GM23338 (cell line): ENCODE data around the gene ADH5. TPM values are rescaled to one million over a fixed set of nuclear protein-coding genes. Genes with fewer than 3 reads are reported as not detected.

Experiments
- ATAC-seq: fragments of 200-7000 bp; cut with Tn5 transposase; 3 replicates; pipeline ENCODE4 v1.9.1; 2020
- DNase-seq: peaks from one replicate; pipeline ENCODE4 v3.0.0-alpha.2; 2015; ENCODE audit warnings: low spot score
- H2AFZ ChIP-seq: fragments of 200-600 bp; sonication (generic); 2 replicates; pipeline ENCODE4 v1.8.0; 2016; ENCODE audit warnings: antibody characterized with exemption, mild to moderate bottlenecking, moderate library complexity
- H3F3A ChIP-seq: fragments of 200-600 bp; sonication (generic); replicated peaks from 2 replicates; pipeline ENCODE4 v1.8.0; 2017; ENCODE audit warnings: antibody characterized with exemption, mixed run types, low read depth
- H3K27ac ChIP-seq: fragments of 200-600 bp; sonication (generic); 2 replicates; pipeline ENCODE4 v1.6.1; 2016; ENCODE audit warnings: low read depth
- H3K27me3 ChIP-seq: fragments of 200-600 bp; sonication (generic); 2 replicates; pipeline ENCODE4 v1.8.0; 2016; ENCODE audit warnings: mild to moderate bottlenecking, mixed run types, moderate library complexity; ENCODE audit not compliant: insufficient read depth
- H3K36me3 ChIP-seq: fragments of 200-600 bp; sonication (generic); 2 replicates; pipeline ENCODE4 v1.8.0; 2016; ENCODE audit warnings: mild to moderate bottlenecking; ENCODE audit not compliant: insufficient read depth
- H3K4me1 ChIP-seq: fragments of 200-600 bp; sonication (generic); 2 replicates; pipeline ENCODE4 v1.8.0; 2016; ENCODE audit warnings: mild to moderate bottlenecking, moderate library complexity; ENCODE audit not compliant: insufficient read depth
- H3K4me2 ChIP-seq: fragments of 200-600 bp; sonication (generic); 2 replicates; pipeline ENCODE4 v1.7.1; 2017; ENCODE audit warnings: mixed run types
- H3K4me3 ChIP-seq: fragments of 200-600 bp; sonication (generic); 2 replicates; pipeline ENCODE4 v1.6.1; 2016; ENCODE audit warnings: mixed run types
- H3K79me2 ChIP-seq: fragments of 200-600 bp; sonication (generic); replicated peaks from 2 replicates; pipeline ENCODE4 v1.8.0; 2017; ENCODE audit warnings: mild to moderate bottlenecking; ENCODE audit not compliant: insufficient read depth
- H3K9me2 ChIP-seq: fragments of 200-600 bp; sonication (generic); 2 replicates; pipeline ENCODE4 v1.8.0; 2017; ENCODE audit not compliant: insufficient read depth
- H4K20me1 ChIP-seq: fragments of 200-600 bp; sonication (generic); replicated peaks from 2 replicates; pipeline ENCODE4 v1.8.0; 2017; ENCODE audit warnings: mild to moderate bottlenecking; ENCODE audit not compliant: insufficient read depth
- H3K27ac Mint-ChIP-seq: 2 replicates; pipeline ENCODE4 v1.8.0; 2020; ENCODE audit warnings: inconsistent platforms, mild to moderate bottlenecking, moderate library complexity, mixed read lengths
- H3K27me3 Mint-ChIP-seq: 3 replicates; pipeline ENCODE4 v1.8.0; 2022; ENCODE audit warnings: low read depth, mild to moderate bottlenecking, moderate library complexity, mixed read lengths, inconsistent platforms; ENCODE audit not compliant: insufficient read depth, poor library complexity
- H3K36me3 Mint-ChIP-seq: 3 replicates; pipeline ENCODE4 v1.8.0; 2021; ENCODE audit warnings: low read depth, mild to moderate bottlenecking, inconsistent platforms, moderate library complexity, mixed read lengths
- H3K4me1 Mint-ChIP-seq: 3 replicates; pipeline ENCODE4 v1.8.0; 2020; ENCODE audit warnings: mild to moderate bottlenecking, inconsistent platforms, mixed read lengths
- H3K4me3 Mint-ChIP-seq: 3 replicates; pipeline ENCODE4 v1.8.0; 2021; ENCODE audit warnings: moderate library complexity, mild to moderate bottlenecking, inconsistent platforms, mixed read lengths
- H3K9me3 Mint-ChIP-seq: 3 replicates; pipeline ENCODE4 v1.8.0; 2020; ENCODE audit warnings: moderate library complexity, mild to moderate bottlenecking, inconsistent platforms, mixed read lengths
- CREB1 ChIP-seq: fragments of 250-450 bp; sonication (Bioruptor Pico); IDR thresholded peaks from 2 replicates; pipeline ENCODE4 v1.5.0; 2020; ENCODE audit warnings: low read depth, mild to moderate bottlenecking, moderate library complexity
- EZH2 ChIP-seq: fragments of 200-600 bp; sonication (generic); IDR thresholded peaks from one replicate; pipeline ENCODE4 v1.8.0; 2017; ENCODE audit warnings: antibody characterized with exemption, mild to moderate bottlenecking, low read depth; ENCODE audit not compliant: unreplicated experiment
- JUNB ChIP-seq: IDR thresholded peaks from one replicate; pipeline ENCODE4 v1.6.1; 2016; ENCODE audit warnings: antibody characterized with exemption; ENCODE audit not compliant: unreplicated experiment
- NANOG ChIP-seq: IDR thresholded peaks from 2 replicates; pipeline ENCODE4 v1.6.1; 2016; ENCODE audit warnings: antibody characterized with exemption, borderline replicate concordance
- POLR2AphosphoS5 ChIP-seq: IDR thresholded peaks from 2 replicates; pipeline ENCODE4 v1.6.1; 2016; ENCODE audit warnings: antibody characterized with exemption, low read depth
- REST ChIP-seq: IDR thresholded peaks from one replicate; pipeline ENCODE4 v1.6.1; 2018; ENCODE audit warnings: antibody characterized with exemption; ENCODE audit not compliant: unreplicated experiment
- STAT1 ChIP-seq: IDR thresholded peaks from one replicate; pipeline ENCODE4 v1.6.1; 2016; ENCODE audit warnings: antibody characterized with exemption; ENCODE audit not compliant: unreplicated experiment
- ZNF114 ChIP-seq: fragments of 250-450 bp; sonication (Bioruptor Pico); IDR thresholded peaks from 2 replicates; pipeline ENCODE4 v1.5.0; 2020; ENCODE audit warnings: mild to moderate bottlenecking, moderate library complexity
- ZNF331 ChIP-seq: fragments of 250-450 bp; sonication (Bioruptor Pico); IDR thresholded peaks from 2 replicates; pipeline ENCODE4 v1.5.0; 2020; ENCODE audit warnings: low read depth, mild to moderate bottlenecking, moderate library complexity
- ZNF462 ChIP-seq: fragments of 250-450 bp; sonication (Bioruptor Pico); IDR thresholded peaks from 2 replicates; pipeline ENCODE4 v1.5.0; 2020; ENCODE audit warnings: mild to moderate bottlenecking, moderate library complexity
- polyA plus RNA-seq: library from polyadenylated mRNA; unstranded; fragments of >200 nt; fragmentation: Nextera tagmentation; extraction: Ambion mirVana; gene quantifications from 2 replicates; pipeline ENCODE4 v1.2.1, GENCODE V29; 2016
- total RNA-seq: library from RNA; depleted of rRNA; stranded (reverse); fragments of >200 nt; shearing (Covaris generic); gene quantifications from 2 replicates; pipeline ENCODE4 v1.2.3, GENCODE V29; 2014
- TF ChIP-seq, protein P1 (sequence below), 2 experiments: fragments of 200-600 bp in 1 of 2; sonication (generic) in 1 of 2; conservative IDR thresholded peaks; 2 replicates each; pipeline versions ENCODE4 v1.5.1 to v1.6.1; 2016 to 2017; ENCODE audit warnings: antibody characterized with exemption in 2 of 2, low read depth in 2 of 2, mild to moderate bottlenecking in 2 of 2, moderate library complexity in 1 of 2

The ADH5 gene
- total and polyA plus RNA-seq, 2 experiments from 2014 or later, result 224 to 250 TPM

DNA sequence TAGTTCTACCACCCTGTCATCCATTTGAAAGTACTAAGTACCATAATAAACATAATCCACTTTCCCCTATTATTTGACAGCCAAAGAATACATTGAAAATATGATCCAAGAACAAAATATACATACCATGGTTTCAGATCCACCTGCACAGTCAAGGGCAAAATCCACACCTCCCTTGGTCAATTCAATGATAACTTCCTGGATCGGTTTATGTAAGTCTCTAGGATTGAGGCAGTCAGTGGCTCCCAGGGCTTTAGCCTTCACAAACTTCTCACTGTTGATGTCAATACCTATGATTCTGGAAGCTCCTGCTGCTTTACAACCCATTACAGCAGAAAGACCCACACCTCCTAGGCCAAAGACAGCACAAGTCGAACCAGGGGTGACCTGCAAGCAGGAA lies 42.8 kb upstream of the ADH5 start:
- H3K4me3 ChIP-seq, result no peak overlapping the region
- H3K4me2 ChIP-seq, result no peak overlapping the region
- peaks cover 17% of the 10 kb centered on the region; the same call in 2 of the 3 replicates for H3K36me3 Mint-ChIP-seq
- no peaks in the 10 kb centered on the region for H4K20me1 ChIP-seq
- H3K79me2 ChIP-seq, result no peaks in the 10 kb centered on the region
- no peaks in the 10 kb centered on the region for H3K4me1 ChIP-seq
- no peaks in the 10 kb centered on the region for H3K27me3 Mint-ChIP-seq
- no peak overlapping the region for H2AFZ ChIP-seq
- no peaks in the 10 kb centered on the region for H3K4me1 Mint-ChIP-seq
- no peak overlapping the region for H3K4me3 Mint-ChIP-seq
- H3K9me2 ChIP-seq, result no peaks in the 10 kb centered on the region
- H3K36me3 ChIP-seq, result peaks cover 10% of the 10 kb centered on the region
- peaks cover 25% of the 10 kb centered on the region for H3K9me3 Mint-ChIP-seq
- H3K27ac Mint-ChIP-seq, result no peak overlapping the region
- no peak overlapping the region for H3K27ac ChIP-seq
- H3F3A ChIP-seq, result no peaks in the 10 kb centered on the region
- no peak for DNase-seq
- ATAC-seq, result no peak
- H3K27me3 ChIP-seq, result no peaks in the 10 kb centered on the region
- TF ChIP-seq EZH2, result no peak
- no peak for TF ChIP-seq ZNF462 (CRISPR knock-in tag)
- no peak for TF ChIP-seq POLR2AphosphoS5
- TF ChIP-seq STAT1, result no peak
- TF ChIP-seq ZNF114, result no peak
- no peak for TF ChIP-seq NANOG
- TF ChIP-seq, protein P1, sequence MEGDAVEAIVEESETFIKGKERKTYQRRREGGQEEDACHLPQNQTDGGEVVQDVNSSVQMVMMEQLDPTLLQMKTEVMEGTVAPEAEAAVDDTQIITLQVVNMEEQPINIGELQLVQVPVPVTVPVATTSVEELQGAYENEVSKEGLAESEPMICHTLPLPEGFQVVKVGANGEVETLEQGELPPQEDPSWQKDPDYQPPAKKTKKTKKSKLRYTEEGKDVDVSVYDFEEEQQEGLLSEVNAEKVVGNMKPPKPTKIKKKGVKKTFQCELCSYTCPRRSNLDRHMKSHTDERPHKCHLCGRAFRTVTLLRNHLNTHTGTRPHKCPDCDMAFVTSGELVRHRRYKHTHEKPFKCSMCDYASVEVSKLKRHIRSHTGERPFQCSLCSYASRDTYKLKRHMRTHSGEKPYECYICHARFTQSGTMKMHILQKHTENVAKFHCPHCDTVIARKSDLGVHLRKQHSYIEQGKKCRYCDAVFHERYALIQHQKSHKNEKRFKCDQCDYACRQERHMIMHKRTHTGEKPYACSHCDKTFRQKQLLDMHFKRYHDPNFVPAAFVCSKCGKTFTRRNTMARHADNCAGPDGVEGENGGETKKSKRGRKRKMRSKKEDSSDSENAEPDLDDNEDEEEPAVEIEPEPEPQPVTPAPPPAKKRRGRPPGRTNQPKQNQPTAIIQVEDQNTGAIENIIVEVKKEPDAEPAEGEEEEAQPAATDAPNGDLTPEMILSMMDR (conservative IDR thresholded peaks at IDR 0.05; ENCODE audit: low read depth in 2 of 2), result no peak
- no peak for TF ChIP-seq ZNF331 (CRISPR knock-in tag)
- TF ChIP-seq CREB1 (CRISPR knock-in tag), result no peak
- TF ChIP-seq REST, result no peak
- TF ChIP-seq JUNB, result no peak
